ENCODE measurements around the gene SLC25A42.
A peak's percentile ranks its signal among the peaks of the same experiment; 100 is the strongest.
"Not testable (repeated sequence)": the region's sequence is repeated elsewhere in the genome, so short reads cannot be mapped to it uniquely, and the experiment has no call there.

Gene SLC25A42

DNA sequence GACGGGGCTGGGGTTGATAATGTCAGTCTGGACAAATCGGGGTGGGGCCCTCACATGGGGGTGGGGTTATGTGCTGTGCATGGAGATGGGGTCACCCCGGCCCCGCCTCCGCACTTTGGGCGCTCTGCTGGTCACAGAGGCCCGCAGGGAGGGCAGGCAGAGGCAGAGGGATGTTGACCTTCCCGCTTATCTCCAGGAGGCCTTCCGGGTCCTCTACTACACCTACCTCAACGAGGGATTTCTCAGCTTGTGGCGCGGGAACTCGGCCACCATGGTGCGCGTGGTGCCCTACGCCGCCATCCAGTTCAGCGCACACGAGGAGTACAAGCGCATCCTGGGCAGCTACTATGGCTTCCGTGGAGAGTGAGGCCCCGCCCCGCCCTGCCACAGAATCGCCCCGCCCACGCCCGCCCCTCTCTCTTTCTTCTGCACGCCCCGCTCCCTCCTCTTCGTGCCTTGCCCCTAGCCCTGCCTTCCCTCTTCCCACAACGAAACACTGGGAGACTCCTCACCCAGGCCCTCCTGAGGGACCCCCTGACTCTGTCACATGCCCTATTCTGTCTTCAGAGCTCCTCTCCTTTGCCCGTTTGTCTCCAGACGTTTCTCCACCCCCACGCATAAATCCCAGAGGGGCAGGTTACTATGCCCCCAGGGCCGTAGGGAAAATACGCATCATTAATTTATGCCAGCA lies 41.7 kb downstream of the SLC25A42 start:
- no peak for DNase-seq (ENCODE audit: low spot score)

DNA sequence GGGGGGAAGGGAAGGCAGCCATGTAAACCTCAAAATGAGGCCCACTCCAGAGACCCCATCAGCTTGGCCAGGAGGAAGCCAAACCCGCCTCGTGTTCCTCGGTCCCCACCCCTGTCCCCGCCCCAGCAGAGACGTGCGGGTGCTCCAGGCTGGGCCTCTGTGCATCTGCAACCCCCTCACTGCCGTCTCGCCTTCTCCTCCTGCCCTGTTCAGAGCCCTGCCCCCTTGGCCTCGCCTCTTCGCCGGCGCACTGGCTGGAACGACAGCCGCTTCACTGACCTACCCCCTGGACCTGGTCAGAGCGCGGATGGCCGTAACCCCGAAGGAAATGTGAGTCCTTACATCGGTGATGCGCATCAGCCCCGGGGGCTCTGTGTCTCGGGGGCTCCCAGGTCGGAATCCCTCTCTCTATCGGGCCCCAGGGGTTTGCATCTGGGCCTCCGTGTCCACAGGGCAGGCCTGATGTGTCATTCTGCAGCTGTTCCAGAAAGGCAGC lies 42.3 kb downstream of the SLC25A42 start:
- DNase-seq (ENCODE audit: low spot score): no peak

- not testable (repeated sequence) for DNase-seq (ENCODE audit: low spot score)
Measured at GRCh38 chr19:19106938-19107337, 43.1 kb downstream of the SLC25A42 start.

GRCh38 chr19:19107654-19108053 lies 43.9 kb downstream of the SLC25A42 start:
- no peak for DNase-seq (ENCODE audit: low spot score)

GRCh38 chr19:19109601-19110000 lies 45.8 kb downstream of the SLC25A42 start:
- no peak for DNase-seq (ENCODE audit: low spot score)

- DNase-seq (ENCODE audit: low spot score): peak; percentile 28
Measured at GRCh38 chr19:19110410-19111135, 46.8 kb downstream of the SLC25A42 start.

- DNase-seq (ENCODE audit: low spot score): no peak
Measured at GRCh38 chr19:19111136-19111835, 47.5 kb downstream of the SLC25A42 start.

GRCh38 chr19:19111967-19112580 lies 48.3 kb downstream of the SLC25A42 start:
- no peak for DNase-seq (ENCODE audit: low spot score)

- DNase-seq (ENCODE audit: low spot score): no peak
Measured at GRCh38 chr19:19113040-19113626, 49.3 kb downstream of the SLC25A42 start.

GRCh38 chr19:19115954-19116353 lies 52.2 kb downstream of the SLC25A42 start:
- peak; percentile 77 for DNase-seq (ENCODE audit: low spot score)

GRCh38 chr19:19119325-19120237 lies 55.8 kb downstream of the SLC25A42 start:
- no peak for DNase-seq (ENCODE audit: low spot score)

- DNase-seq (ENCODE audit: low spot score): no peak
Measured at GRCh38 chr19:19120308-19121231, 56.8 kb downstream of the SLC25A42 start.

DNA sequence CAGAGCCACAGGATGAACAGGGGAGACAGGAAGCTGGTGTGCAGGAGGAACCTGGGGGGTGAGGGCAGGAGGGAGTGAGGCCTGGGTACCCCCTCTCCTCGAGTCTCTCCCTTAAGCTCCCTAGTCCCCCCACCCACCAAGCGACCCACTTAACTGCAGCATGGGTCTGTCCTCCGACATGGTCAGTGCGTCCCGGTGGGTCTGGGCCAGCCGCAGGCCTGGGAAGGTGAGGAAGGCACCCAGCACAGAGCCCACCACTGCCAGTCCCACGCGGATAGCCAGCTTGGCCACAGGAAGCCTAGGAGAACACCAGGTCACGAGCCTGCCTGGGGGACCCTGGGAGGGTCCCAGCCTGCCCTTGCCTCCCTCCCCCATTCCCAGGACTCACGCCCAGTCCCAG lies 57.6 kb downstream of the SLC25A42 start:
- DNase-seq (ENCODE audit: low spot score): no peak

DNA sequence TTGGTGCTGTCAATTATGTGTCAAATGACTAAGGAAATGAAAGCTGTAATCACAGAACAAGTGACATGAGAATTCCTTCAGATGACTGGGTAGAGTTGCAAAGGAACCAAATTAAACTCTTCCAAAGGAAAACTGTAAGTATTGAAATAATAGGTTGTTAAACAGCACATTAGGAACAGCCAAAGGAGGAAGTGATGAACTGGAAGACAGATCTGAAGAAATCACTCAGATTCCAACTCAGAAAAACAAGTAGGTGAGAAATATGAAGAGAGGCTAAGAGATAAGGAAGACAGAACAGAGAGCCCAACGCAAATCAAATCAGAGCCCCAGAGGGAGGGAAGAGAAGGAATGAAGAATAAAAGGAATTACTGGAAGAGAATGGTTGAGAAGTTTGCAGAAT lies 59.1 kb downstream of the SLC25A42 start:
- DNase-seq (ENCODE audit: low spot score): no peak

DNA sequence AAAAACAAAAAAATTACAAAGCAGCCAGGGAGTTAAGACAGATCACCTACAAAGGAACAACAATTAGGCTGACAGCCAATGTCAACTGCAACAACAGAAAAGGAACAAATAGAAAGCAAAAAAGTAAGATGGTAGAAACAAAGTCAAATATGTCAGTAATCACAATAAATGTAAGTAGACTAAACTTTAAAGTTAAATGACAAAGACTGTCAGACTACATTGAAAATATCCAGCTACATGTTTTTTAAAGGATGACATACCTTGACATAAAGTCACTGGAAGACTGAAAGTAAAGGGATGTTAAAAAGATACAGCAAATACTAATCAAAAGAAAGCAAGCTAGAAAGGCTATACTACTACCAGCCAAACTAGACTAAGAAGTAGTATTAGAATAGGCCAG lies 59.6 kb downstream of the SLC25A42 start:
- no peak for DNase-seq (ENCODE audit: low spot score)

DNA sequence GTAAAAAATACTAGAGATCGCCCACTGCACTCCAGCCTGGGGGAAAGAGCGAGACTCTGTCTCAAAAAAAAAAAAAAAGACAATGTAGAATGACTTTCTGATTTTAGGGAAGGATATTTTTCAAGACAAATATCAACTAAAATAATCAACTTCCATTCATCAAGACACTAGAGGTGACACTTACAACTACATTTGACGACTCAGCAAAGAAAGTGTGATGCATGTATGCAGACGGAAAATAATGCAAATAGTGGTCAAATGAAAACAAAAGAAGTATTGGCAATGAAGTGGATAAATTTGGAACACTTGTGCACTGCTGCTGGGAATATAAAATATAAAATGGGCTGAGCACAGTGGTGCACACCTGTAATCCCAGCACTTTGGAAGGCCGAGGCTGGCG lies 62.3 kb downstream of the SLC25A42 start:
- DNase-seq (ENCODE audit: low spot score): no peak

GRCh38 chr19:19131989-19132388 lies 68.2 kb downstream of the SLC25A42 start:
- DNase-seq (ENCODE audit: low spot score): no peak

DNA sequence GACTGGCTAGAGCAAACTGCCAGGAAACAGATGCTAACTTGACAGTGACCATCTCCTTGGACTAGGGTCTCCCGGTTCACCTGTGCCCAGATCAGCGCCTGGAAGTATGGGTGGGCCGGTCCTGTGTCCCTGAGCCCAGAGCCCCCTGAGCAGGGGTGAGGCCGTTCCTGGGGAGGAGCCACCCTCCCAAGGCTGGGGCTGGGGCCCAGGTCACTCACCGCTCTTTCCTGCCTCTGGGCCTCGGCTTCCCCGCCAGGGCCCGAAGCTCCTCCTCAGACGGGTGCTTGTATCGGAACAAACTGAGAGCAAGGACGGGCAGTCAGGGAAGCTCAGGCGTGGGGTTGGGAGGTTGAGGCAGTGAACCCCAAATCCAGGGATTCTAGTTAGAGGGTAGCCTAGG lies 69.1 kb downstream of the SLC25A42 start:
- no peak for DNase-seq (ENCODE audit: low spot score)

DNA sequence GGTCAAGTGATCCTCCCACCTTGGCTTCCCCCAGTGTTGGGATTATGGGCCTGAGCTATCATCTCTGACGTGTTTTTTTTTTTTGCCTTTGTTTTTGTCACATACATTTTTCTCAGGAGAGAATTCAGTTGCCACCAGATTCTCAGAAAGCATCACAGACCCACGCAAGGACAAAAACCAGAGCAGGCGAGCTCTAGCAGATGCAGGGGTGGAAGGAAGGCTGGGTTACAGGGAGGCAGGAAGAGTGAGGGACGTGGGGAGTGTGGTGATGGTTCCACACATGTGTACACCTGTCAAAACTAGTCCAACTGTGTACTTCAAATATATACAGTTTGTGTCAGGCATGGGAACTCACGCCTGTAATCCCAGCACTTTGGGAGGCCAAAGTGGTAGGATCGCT lies 70.2 kb downstream of the SLC25A42 start:
- no peak for DNase-seq (ENCODE audit: low spot score)

DNA sequence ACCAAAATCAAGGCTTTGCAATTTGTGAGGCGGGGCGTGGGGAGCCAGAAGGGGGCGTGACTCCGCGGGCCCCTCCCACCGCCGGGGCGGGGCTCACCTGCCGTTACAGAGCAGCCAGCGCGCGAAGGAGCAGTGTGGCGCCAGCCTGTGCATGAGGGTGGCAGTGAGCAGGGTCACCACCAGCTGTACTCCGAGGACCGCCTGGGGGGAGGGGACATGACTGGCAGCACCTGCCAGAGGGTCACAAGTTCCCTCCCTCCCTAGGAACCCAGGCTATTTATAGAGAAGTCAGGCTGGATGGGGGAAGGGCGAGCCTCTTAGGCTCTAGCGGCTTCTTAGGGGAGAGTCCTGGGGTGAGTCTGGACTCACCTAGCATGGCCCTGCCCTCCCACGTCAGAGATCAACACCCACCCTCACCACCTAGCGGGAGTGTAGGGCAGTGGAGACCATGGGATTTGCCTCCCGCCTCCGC lies 70.9 kb downstream of the SLC25A42 start:
- DNase-seq (ENCODE audit: low spot score): no peak
